Gastroesophageal sphincter (tissue), 4 donors: ENCODE results near the gene SRPK2. TPM values are rescaled to one million over a fixed set of nuclear protein-coding genes. Genes with fewer than 3 reads are reported as not detected.

ENCODE experiments used
- ATAC-seq: fragments of 150-250 bp; one replicate; pipeline ENCODE4 v1.9.1; 2016; ENCODE audit warnings: mild to moderate bottlenecking, moderate library complexity
- H3K27ac ChIP-seq, 4 donors: fragments of 200-600 bp; sonication (generic) in 3 of 4; 1 replicate in 3 of 4; 2 replicates in 1 of 4; pipeline ENCODE4 v1.5.1; 2016 to 2019
- H3K27me3 ChIP-seq: fragments of 200-600 bp; sonication (generic); one replicate; pipeline ENCODE4 v1.5.1; 2019
- H3K36me3 ChIP-seq, 2 donors: fragments of 200-600 bp; sonication (generic); one replicate each; pipeline ENCODE4 v1.5.1; 2019; ENCODE audit warnings: control low read depth in 1 of 2
- H3K4me1 ChIP-seq, 3 donors: fragments of 200-600 bp; sonication (generic); 1 replicate in 2 of 3; 2 replicates in 1 of 3; pipeline ENCODE4 v1.5.1; 2016 to 2019; ENCODE audit warnings: control low read depth in 2 of 3
- H3K4me3 ChIP-seq, 2 donors: fragments of 200-600 bp; sonication (generic); one replicate each; pipeline ENCODE4 v1.5.1; 2019; ENCODE audit warnings: mild to moderate bottlenecking in 1 of 2, moderate library complexity in 1 of 2
- H3K9me3 ChIP-seq, 3 donors: fragments of 200-600 bp; sonication (generic); one replicate each; pipeline ENCODE4 v1.5.1; 2017 to 2019; ENCODE audit warnings: control low read depth in 2 of 3
- CTCF ChIP-seq, 4 experiments: fragments of 200-600 bp in 2 of 4; fragments of 450-650 bp in 2 of 4; sonication (generic) in 1 of 4; IDR thresholded peaks; one replicate each; pipeline ENCODE4 v1.5.1; 2017 to 2019; ENCODE audit warnings: antibody characterized with exemption in 4 of 4, mild to moderate bottlenecking in 2 of 4, moderate library complexity in 2 of 4
- EP300 ChIP-seq: sonication (generic); formaldehyde crosslinking; IDR thresholded peaks from one replicate; pipeline ENCODE4 v1.6.1; 2017; ENCODE audit warnings: antibody characterized with exemption, mild to moderate bottlenecking
- POLR2A ChIP-seq, 2 donors: fragments of 450-650 bp; IDR thresholded peaks; one replicate each; pipeline ENCODE4 v1.6.1; 2017; ENCODE audit warnings: antibody characterized with exemption in 2 of 2, mild to moderate bottlenecking in 2 of 2, moderate library complexity in 1 of 2
- POLR2AphosphoS5 ChIP-seq: sonication (generic); formaldehyde crosslinking; IDR thresholded peaks from one replicate; pipeline ENCODE4 v1.6.1; 2017; ENCODE audit warnings: antibody characterized with exemption
- WGBS, 2 donors: methylation state at CpG; one replicate each; pipeline ENCODE4 v1.1.5; 2018; ENCODE audit warnings: low coverage in 1 of 2; 5-methylcytosine and 5-hydroxymethylcytosine counted together
- total RNA-seq, 4 donors: library from RNA; depleted of rRNA; stranded (reverse); fragments of >200 nt; gene quantifications; one replicate each; pipeline ENCODE4 v1.1.0, GENCODE V29; 2016

The SRPK2 gene
- total RNA-seq, 4 donors from 2014 or later: 41.7 to 47.9 (median 43.8) TPM

- Histone ChIP-seq H3K4me3 (no peak overlapping the region), H3K36me3 (no peaks in the 10 kb centered on the region), H3K4me1 (peaks cover 2 to 36% (median 2%) of the 10 kb centered on the region in 3 donors), H3K27ac (peak overlapping the region in 3 of 4 donors; percentile 12 to 28 (median 13)), H3K27me3 (no peaks in the 10 kb centered on the region), H3K9me3 (no peaks in the 10 kb centered on the region)
- no peak for TF ChIP-seq POLR2A (IDR thresholded peaks at IDR 0.05)
- TF ChIP-seq POLR2AphosphoS5: no peak
- no peak for TF ChIP-seq EP300
- no peak for TF ChIP-seq CTCF (IDR thresholded peaks at IDR 0.05)
- WGBS, 2 donors: 75 to 77% methylated on average over 5 to 8 of the region's 11 CpGs
- ATAC-seq: peak; percentile 55
Observed at GRCh38 chr7:105218939-105219770, 169.6 kb downstream of the SRPK2 start.

- WGBS, 2 donors: 75 to 92% methylated on average over 3 to 4 of the region's 4 CpGs
- no peak for ATAC-seq
- H3K27ac ChIP-seq: no peak overlapping the region
- H3K9me3 ChIP-seq: no peaks in the 10 kb centered on the region
- H3K27me3 ChIP-seq: no peaks in the 10 kb centered on the region
- no peak for TF ChIP-seq EP300
- no peak for TF ChIP-seq POLR2AphosphoS5
- no peak for TF ChIP-seq CTCF (IDR thresholded peaks at IDR 0.05)
- no peak for TF ChIP-seq POLR2A (IDR thresholded peaks at IDR 0.05)
- H3K4me1 ChIP-seq: peaks cover 2 to 34% (median 2%) of the 10 kb centered on the region in 3 donors
- no peak overlapping the region for H3K4me3 ChIP-seq
- no peaks in the 10 kb centered on the region for H3K36me3 ChIP-seq
Observed at GRCh38 chr7:105218215-105218614, 170.5 kb downstream of the SRPK2 start.

DNA sequence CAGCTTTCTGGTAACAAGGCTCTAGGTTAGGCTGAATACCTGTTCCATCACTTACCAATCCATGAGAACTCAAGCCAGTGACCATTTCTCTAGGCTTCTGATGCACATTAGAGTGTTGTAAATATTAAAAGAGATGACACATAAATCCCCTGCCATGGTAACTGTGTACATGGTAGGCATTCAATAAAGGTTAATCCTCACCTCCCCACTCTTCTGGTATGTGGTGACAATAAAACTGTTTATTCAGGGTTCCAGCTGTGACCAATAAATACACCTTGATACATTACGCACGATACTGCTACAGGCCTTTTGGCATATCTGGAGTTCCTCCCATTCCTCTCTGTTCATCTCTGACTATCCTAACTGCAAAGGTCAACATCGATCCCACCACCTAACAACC is 171.9 kb downstream of the SRPK2 start:
- no peaks in the 10 kb centered on the region for H3K9me3 ChIP-seq
- H3K27me3 ChIP-seq: no peaks in the 10 kb centered on the region
- TF ChIP-seq EP300 (no peak), POLR2AphosphoS5 (no peak), CTCF (IDR thresholded peaks at IDR 0.05) (no peak), POLR2A (IDR thresholded peaks at IDR 0.05) (no peak)
- no peaks in the 10 kb centered on the region for H3K36me3 ChIP-seq
- WGBS, 2 donors: 90 to 97% methylated on average over 3 of the region's 3 CpGs
- peaks cover 0 to 20% (median 2%) of the 10 kb centered on the region in 3 donors for H3K4me1 ChIP-seq
- no peak overlapping the region for H3K27ac ChIP-seq
- H3K4me3 ChIP-seq: no peak overlapping the region
- ATAC-seq: no peak

DNA sequence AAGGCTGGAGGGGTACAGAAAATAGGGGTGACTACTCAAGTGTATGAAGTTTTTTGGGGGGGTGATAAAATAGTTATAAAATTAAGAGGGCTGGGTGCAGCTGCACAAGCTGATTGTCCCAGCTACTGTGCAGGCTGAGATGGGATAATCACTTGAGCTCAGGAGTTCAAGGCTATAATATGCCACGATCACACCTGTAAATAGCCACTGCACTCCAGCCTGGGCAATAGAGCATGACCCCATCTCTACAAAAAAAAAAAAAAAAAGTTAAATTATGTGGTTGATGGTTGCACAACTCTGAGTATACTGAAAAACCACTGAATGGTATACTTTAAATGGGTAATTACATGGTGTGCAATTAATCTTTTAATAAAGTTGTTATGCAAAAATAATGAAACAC is 172.9 kb downstream of the SRPK2 start:
- ATAC-seq: no peak
- H3K36me3 ChIP-seq: no peaks in the 10 kb centered on the region
- H3K27me3 ChIP-seq: no peaks in the 10 kb centered on the region
- H3K27ac ChIP-seq: no peak overlapping the region
- no peak overlapping the region for H3K4me3 ChIP-seq
- TF ChIP-seq EP300: no peak
- H3K4me1 ChIP-seq: peaks cover 0 to 25% (median 4%) of the 10 kb centered on the region in 3 donors
- H3K9me3 ChIP-seq: no peaks in the 10 kb centered on the region
- WGBS, 2 donors: 89 to 100% methylated on average over 1 of the region's 1 CpG

DNA sequence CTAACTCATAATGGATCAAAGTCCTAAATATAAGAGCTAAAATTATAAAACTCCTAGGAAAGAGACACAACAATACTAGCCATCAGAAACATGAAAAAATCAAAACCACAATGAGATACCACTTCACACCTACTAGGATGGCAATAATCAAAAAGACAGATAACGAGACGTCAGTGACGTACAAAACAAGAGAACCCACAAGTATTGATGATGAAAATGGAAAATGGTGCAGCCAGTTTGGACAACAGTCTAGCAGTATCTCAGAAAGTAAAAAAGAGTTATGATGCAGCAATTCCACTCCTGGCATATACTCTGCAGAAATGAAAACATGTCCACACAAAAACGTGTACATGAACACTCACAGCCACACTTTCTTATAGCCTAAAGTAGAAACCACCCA is 173.5 kb downstream of the SRPK2 start:
- no peak for TF ChIP-seq POLR2AphosphoS5
- TF ChIP-seq EP300: no peak
- TF ChIP-seq POLR2A (IDR thresholded peaks at IDR 0.05): no peak
- no peak for TF ChIP-seq CTCF (IDR thresholded peaks at IDR 0.05)
- Histone ChIP-seq H3K27me3 (no peaks in the 10 kb centered on the region), H3K36me3 (no peaks in the 10 kb centered on the region), H3K4me3 (no peak overlapping the region), H3K4me1 (peaks cover 0 to 31% (median 7%) of the 10 kb centered on the region in 3 donors), H3K9me3 (no peaks in the 10 kb centered on the region), H3K27ac (no peak overlapping the region)
- ATAC-seq: no peak
- WGBS, 2 donors: 89 to 93% methylated on average over 3 to 4 of the region's 4 CpGs
